HepG2 (cell line): ENCODE measurements around the gene PSMD12. TPM values are rescaled to one million over a fixed set of nuclear protein-coding genes. Genes with fewer than 3 reads are reported as not detected.

Experiments
- CBX2 ChIP-seq, 2 experiments: fragments of 200-600 bp in 1 of 2; sonication (generic); formaldehyde crosslinking in 1 of 2; IDR thresholded peaks; 2 replicates each; pipeline versions ENCODE4 v1.7.0 to v1.8.1; 2018 to 2022; ENCODE audit warnings: low read depth in 2 of 2, low read length in 1 of 2, mild to moderate bottlenecking in 1 of 2, missing genetic modification reagents in 1 of 2
- HNRNPLL ChIP-seq: fragments of 200-400 bp; formaldehyde crosslinking; IDR thresholded peaks from 2 replicates; pipeline ENCODE4 v1.6.1; 2017; ENCODE audit warnings: mild to moderate bottlenecking, low read depth, low read length; ENCODE audit not compliant: poor library complexity, severe bottlenecking
- MED1 ChIP-seq: sonication (generic); formaldehyde crosslinking; IDR thresholded peaks from 2 replicates; pipeline ENCODE4 v1.4.0; 2020; ENCODE audit warnings: missing genetic modification reagents
- RFXANK ChIP-seq: IDR thresholded peaks from 2 replicates; pipeline ENCODE4 v1.6.1; 2016
- SAP130 ChIP-seq: IDR thresholded peaks from 2 replicates; pipeline ENCODE4 v1.6.1; 2016; ENCODE audit warnings: low read depth
- SYNCRIP ChIP-seq: fragments of 200-400 bp; formaldehyde crosslinking; IDR thresholded peaks from 2 replicates; pipeline ENCODE4 v1.6.1; 2018; ENCODE audit warnings: mild to moderate bottlenecking, low read depth, low read length; ENCODE audit not compliant: insufficient read depth
- TCF7 ChIP-seq: sonication (generic); IDR thresholded peaks from 2 replicates; pipeline ENCODE4 v1.6.1; 2016; ENCODE audit warnings: antibody characterized with exemption, low read depth
- YEATS2 ChIP-seq: sonication (generic); formaldehyde crosslinking; IDR thresholded peaks from 2 replicates; pipeline ENCODE4 v1.4.0; 2020; ENCODE audit warnings: missing genetic modification reagents, borderline replicate concordance
- ZEB1 ChIP-seq: IDR thresholded peaks from 2 replicates; pipeline ENCODE4 v1.6.1; 2012; ENCODE audit warnings: mild to moderate bottlenecking, low read depth, inconsistent platforms; ENCODE audit not compliant: insufficient replicate concordance
- ZFP36 ChIP-seq: fragments of 150-350 bp; IDR thresholded peaks from 2 replicates; pipeline ENCODE4 v1.6.1; 2018; ENCODE audit warnings: borderline replicate concordance, low read length, low read depth; ENCODE audit not compliant: partially characterized antibody
- polyA plus RNA-seq, 8 experiments: library from polyadenylated mRNA; depleted of rRNA in 3 of 8; stranded (reverse) in 7 of 8; unstranded in 1 of 8; fragments of >200 nt; fragmentation: Illumina TruSeq in 4 of 8; extraction: Trizol in 4 of 8; gene quantifications; 2 replicates each; pipeline versions ENCODE4 v1.2.1 to v1.2.3, GENCODE V29; 2011 to 2016; ENCODE audit warnings: low read depth in 4 of 8, missing spikeins in 1 of 8, mixed read lengths in 1 of 8; ENCODE audit not compliant: insufficient read depth in 1 of 8
- total RNA-seq, 5 experiments: library from RNA; depleted of rRNA; stranded (reverse); fragments of >200 nt; fragmentation: Illumina TruSeq; extraction: Trizol; gene quantifications; 2 replicates each; pipeline ENCODE4 v1.2.3, GENCODE V29; 2016; ENCODE audit warnings: low read depth in 1 of 5
- TF ChIP-seq, protein P1 (sequence below): sonication (generic); formaldehyde crosslinking; IDR thresholded peaks from 2 replicates; pipeline ENCODE4 v1.4.0; 2020; ENCODE audit warnings: missing genetic modification reagents
- TF ChIP-seq, protein P2 (sequence below): sonication (generic); formaldehyde crosslinking; IDR thresholded peaks from 2 replicates; pipeline ENCODE4 v1.4.0; 2020; ENCODE audit warnings: mild to moderate bottlenecking, missing genetic modification reagents
- TF ChIP-seq, protein P3 (sequence below): sonication (generic); formaldehyde crosslinking; IDR thresholded peaks from 2 replicates; pipeline ENCODE4 v1.4.0; 2020; ENCODE audit warnings: missing genetic modification reagents, borderline replicate concordance
- TF ChIP-seq, protein P4 (sequence below), 2 experiments: sonication (generic) in 1 of 2; formaldehyde crosslinking in 1 of 2; IDR thresholded peaks; 2 replicates each; pipeline versions ENCODE4 v1.4.0 to v1.6.1; 2018 to 2020; ENCODE audit warnings: missing genetic modification reagents in 2 of 2, borderline replicate concordance in 1 of 2, low read depth in 1 of 2, mild to moderate bottlenecking in 1 of 2, missing biosample characterization in 1 of 2
- TF ChIP-seq, protein P5 (sequence below): sonication (generic); formaldehyde crosslinking; IDR thresholded peaks from 2 replicates; pipeline ENCODE4 v1.4.0; 2020; ENCODE audit warnings: missing genetic modification reagents
- TF ChIP-seq, protein P6 (sequence below): sonication (generic); formaldehyde crosslinking; IDR thresholded peaks from 2 replicates; pipeline ENCODE4 v1.8.1; 2023; ENCODE audit warnings: mild to moderate bottlenecking, missing genetic modification reagents

The PSMD12 gene
- total and polyA plus RNA-seq, 2 of the 13 experiments (the other 11 are each of a cell fraction or from before 2014, with no cell fraction given), result 27.4 to 71.7 TPM

DNA sequence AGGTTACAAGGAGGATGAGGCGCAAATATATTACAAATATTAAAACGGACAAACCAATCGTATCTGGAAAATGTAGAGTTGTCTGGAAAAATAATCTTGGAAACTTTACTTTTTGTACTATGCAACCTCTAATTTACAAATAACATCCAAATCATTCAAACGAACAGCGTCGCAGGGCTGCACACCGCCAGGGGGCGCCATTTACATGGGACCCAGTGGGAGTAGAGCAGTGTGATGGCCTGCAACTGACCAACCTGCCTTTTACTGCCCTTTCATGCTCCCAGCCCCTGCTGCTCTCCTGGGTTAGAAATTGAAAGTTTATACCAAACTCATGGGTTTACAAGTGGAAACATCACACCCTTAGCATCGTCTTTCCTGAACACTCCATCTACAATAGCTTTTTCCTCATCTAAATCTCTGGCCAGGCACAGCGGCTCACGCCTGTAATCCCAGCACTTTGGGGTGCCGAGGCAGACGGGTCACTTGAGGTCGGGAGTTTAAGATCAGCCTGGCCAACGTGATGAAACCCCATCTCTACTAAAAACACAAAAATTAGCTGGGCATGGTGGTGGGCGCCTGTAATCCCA, 20.7 kb upstream of the PSMD12 start (continued):
- TF ChIP-seq SAP130, result no peak
- TF ChIP-seq, protein P1, sequence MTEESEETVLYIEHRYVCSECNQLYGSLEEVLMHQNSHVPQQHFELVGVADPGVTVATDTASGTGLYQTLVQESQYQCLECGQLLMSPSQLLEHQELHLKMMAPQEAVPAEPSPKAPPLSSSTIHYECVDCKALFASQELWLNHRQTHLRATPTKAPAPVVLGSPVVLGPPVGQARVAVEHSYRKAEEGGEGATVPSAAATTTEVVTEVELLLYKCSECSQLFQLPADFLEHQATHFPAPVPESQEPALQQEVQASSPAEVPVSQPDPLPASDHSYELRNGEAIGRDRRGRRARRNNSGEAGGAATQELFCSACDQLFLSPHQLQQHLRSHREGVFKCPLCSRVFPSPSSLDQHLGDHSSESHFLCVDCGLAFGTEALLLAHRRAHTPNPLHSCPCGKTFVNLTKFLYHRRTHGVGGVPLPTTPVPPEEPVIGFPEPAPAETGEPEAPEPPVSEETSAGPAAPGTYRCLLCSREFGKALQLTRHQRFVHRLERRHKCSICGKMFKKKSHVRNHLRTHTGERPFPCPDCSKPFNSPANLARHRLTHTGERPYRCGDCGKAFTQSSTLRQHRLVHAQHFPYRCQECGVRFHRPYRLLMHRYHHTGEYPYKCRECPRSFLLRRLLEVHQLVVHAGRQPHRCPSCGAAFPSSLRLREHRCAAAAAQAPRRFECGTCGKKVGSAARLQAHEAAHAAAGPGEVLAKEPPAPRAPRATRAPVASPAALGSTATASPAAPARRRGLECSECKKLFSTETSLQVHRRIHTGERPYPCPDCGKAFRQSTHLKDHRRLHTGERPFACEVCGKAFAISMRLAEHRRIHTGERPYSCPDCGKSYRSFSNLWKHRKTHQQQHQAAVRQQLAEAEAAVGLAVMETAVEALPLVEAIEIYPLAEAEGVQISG (CRISPR knock-in tag), result peak; percentile 20; the same call in 1 of the 2 replicates
- no peak for TF ChIP-seq SYNCRIP
- TF ChIP-seq, protein P2, sequence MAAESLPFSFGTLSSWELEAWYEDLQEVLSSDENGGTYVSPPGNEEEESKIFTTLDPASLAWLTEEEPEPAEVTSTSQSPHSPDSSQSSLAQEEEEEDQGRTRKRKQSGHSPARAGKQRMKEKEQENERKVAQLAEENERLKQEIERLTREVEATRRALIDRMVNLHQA (CRISPR knock-in tag), result no peak
- no peak for TF ChIP-seq HNRNPLL
- TF ChIP-seq MED1, result no peak
- TF ChIP-seq, protein P3, sequence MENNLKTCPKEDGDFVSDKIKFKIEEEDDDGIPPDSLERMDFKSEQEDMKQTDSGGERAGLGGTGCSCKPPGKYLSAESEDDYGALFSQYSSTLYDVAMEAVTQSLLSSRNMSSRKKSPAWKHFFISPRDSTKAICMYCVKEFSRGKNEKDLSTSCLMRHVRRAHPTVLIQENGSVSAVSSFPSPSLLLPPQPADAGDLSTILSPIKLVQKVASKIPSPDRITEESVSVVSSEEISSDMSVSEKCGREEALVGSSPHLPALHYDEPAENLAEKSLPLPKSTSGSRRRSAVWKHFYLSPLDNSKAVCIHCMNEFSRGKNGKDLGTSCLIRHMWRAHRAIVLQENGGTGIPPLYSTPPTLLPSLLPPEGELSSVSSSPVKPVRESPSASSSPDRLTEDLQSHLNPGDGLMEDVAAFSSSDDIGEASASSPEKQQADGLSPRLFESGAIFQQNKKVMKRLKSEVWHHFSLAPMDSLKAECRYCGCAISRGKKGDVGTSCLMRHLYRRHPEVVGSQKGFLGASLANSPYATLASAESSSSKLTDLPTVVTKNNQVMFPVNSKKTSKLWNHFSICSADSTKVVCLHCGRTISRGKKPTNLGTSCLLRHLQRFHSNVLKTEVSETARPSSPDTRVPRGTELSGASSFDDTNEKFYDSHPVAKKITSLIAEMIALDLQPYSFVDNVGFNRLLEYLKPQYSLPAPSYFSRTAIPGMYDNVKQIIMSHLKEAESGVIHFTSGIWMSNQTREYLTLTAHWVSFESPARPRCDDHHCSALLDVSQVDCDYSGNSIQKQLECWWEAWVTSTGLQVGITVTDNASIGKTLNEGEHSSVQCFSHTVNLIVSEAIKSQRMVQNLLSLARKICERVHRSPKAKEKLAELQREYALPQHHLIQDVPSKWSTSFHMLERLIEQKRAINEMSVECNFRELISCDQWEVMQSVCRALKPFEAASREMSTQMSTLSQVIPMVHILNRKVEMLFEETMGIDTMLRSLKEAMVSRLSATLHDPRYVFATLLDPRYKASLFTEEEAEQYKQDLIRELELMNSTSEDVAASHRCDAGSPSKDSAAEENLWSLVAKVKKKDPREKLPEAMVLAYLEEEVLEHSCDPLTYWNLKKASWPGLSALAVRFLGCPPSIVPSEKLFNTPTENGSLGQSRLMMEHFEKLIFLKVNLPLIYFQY (CRISPR knock-in tag), result 0 out of 2 replicates have a peak, but pooled peaks have one; percentile 33
- TF ChIP-seq TCF7, result no peak
- TF ChIP-seq, protein P4, sequence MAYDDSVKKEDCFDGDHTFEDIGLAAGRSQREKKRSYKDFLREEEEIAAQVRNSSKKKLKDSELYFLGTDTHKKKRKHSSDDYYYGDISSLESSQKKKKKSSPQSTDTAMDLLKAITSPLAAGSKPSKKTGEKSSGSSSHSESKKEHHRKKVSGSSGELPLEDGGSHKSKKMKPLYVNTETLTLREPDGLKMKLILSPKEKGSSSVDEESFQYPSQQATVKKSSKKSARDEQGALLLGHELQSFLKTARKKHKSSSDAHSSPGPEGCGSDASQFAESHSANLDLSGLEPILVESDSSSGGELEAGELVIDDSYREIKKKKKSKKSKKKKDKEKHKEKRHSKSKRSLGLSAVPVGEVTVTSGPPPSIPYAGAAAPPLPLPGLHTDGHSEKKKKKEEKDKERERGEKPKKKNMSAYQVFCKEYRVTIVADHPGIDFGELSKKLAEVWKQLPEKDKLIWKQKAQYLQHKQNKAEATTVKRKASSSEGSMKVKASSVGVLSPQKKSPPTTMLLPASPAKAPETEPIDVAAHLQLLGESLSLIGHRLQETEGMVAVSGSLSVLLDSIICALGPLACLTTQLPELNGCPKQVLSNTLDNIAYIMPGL (CRISPR knock-in tag; IDR thresholded peaks at IDR 0.05; ENCODE audit: borderline replicate concordance in 1 of 2, low read depth in 1 of 2), result 0 out of 4 replicates have a peak, but pooled peaks have one; percentile 46 to 47
- no peak for TF ChIP-seq RFXANK (CRISPR knock-in tag)
- TF ChIP-seq, protein P5, sequence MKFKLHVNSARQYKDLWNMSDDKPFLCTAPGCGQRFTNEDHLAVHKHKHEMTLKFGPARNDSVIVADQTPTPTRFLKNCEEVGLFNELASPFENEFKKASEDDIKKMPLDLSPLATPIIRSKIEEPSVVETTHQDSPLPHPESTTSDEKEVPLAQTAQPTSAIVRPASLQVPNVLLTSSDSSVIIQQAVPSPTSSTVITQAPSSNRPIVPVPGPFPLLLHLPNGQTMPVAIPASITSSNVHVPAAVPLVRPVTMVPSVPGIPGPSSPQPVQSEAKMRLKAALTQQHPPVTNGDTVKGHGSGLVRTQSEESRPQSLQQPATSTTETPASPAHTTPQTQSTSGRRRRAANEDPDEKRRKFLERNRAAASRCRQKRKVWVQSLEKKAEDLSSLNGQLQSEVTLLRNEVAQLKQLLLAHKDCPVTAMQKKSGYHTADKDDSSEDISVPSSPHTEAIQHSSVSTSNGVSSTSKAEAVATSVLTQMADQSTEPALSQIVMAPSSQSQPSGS (CRISPR knock-in tag), result 0 out of 2 replicates have a peak, but pooled peaks have one; percentile 30
- TF ChIP-seq CBX2 (IDR thresholded peaks at IDR 0.05; ENCODE audit: low read depth, low read length), result no peak
- TF ChIP-seq CBX2 (CRISPR knock-in tag; IDR thresholded peaks at IDR 0.05; ENCODE audit: low read depth), result no peak
- TF ChIP-seq ZEB1, result no peak
- no peak for TF ChIP-seq ZFP36
- TF ChIP-seq, protein P6, sequence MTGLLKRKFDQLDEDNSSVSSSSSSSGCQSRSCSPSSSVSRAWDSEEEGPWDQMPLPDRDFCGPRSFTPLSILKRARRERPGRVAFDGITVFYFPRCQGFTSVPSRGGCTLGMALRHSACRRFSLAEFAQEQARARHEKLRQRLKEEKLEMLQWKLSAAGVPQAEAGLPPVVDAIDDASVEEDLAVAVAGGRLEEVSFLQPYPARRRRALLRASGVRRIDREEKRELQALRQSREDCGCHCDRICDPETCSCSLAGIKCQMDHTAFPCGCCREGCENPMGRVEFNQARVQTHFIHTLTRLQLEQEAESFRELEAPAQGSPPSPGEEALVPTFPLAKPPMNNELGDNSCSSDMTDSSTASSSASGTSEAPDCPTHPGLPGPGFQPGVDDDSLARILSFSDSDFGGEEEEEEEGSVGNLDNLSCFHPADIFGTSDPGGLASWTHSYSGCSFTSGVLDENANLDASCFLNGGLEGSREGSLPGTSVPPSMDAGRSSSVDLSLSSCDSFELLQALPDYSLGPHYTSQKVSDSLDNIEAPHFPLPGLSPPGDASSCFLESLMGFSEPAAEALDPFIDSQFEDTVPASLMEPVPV (CRISPR knock-in tag), result no peak
- no peak for TF ChIP-seq YEATS2 (CRISPR knock-in tag)
